Astrocyte (in vitro differentiated cells and primary cell): Measurements from ENCODE around the gene PLPPR3. TPM values are rescaled to one million over a fixed set of nuclear protein-coding genes. Genes with fewer than 3 reads are reported as not detected.
A peak's percentile ranks its signal among the peaks of the same experiment; 100 is the strongest.

Experiments
- DNase-seq: peaks from one replicate; pipeline ENCODE4 v3.0.0-alpha.2; 2010; ENCODE audit warnings: low read depth
- FAIRE-seq: peaks from 2 replicates; lab custom pipeline; 2011; peaks lifted over from hg19 to GRCh38; lab: Jason Lieb, UNC
- H2AFZ ChIP-seq: 2 replicates; pipeline ENCODE4 v1.6.0; 2012; ENCODE audit warnings: low read depth, low read length, inconsistent platforms
- H3K27ac ChIP-seq: 2 replicates; pipeline ENCODE4 v1.5.1; 2011; ENCODE audit warnings: low read depth, low read length, inconsistent platforms
- H3K27me3 ChIP-seq: 2 replicates; pipeline ENCODE4 v1.6.0; 2011; ENCODE audit warnings: low read length, inconsistent platforms; ENCODE audit not compliant: insufficient read depth
- H3K36me3 ChIP-seq: 2 replicates; pipeline ENCODE4 v1.5.1; 2011; ENCODE audit warnings: low read length, inconsistent platforms; ENCODE audit not compliant: insufficient read depth
- H3K4me1 ChIP-seq: 2 replicates; pipeline ENCODE4 v1.5.1; 2011; ENCODE audit warnings: low read length, inconsistent platforms; ENCODE audit not compliant: insufficient read depth
- H3K4me2 ChIP-seq: 2 replicates; pipeline ENCODE4 v1.6.0; 2012; ENCODE audit warnings: low read length, inconsistent platforms
- H3K4me3 ChIP-seq: 2 replicates; pipeline ENCODE4 v1.5.1; 2011; ENCODE audit warnings: low read depth, mild to moderate bottlenecking, low read length, inconsistent platforms; ENCODE audit not compliant: insufficient read depth
- H3K79me2 ChIP-seq: 2 replicates; pipeline ENCODE4 v1.6.0; 2012; ENCODE audit warnings: mild to moderate bottlenecking, low read length, inconsistent platforms; ENCODE audit not compliant: insufficient read depth
- H3K9ac ChIP-seq: 2 replicates; pipeline ENCODE4 v1.6.0; 2012; ENCODE audit warnings: mild to moderate bottlenecking, low read length, inconsistent platforms
- H3K9me3 ChIP-seq: 2 replicates; pipeline ENCODE4 v1.5.1; 2012; ENCODE audit warnings: low read depth, mild to moderate bottlenecking, low read length, inconsistent platforms; ENCODE audit not compliant: insufficient read depth
- H4K20me1 ChIP-seq: 2 replicates; pipeline ENCODE4 v1.6.0; 2012; ENCODE audit warnings: low read length, inconsistent platforms; ENCODE audit not compliant: insufficient read depth
- H3K27ac Mint-ChIP-seq: one replicate; pipeline ENCODE4 v1.8.0; 2021; ENCODE audit warnings: mild to moderate bottlenecking, mixed read lengths; ENCODE audit not compliant: unreplicated experiment
- H3K27me3 Mint-ChIP-seq: one replicate; pipeline ENCODE4 v1.8.0; 2021; ENCODE audit warnings: low read depth, mixed read lengths; ENCODE audit not compliant: unreplicated experiment
- H3K36me3 Mint-ChIP-seq: one replicate; pipeline ENCODE4 v1.8.0; 2021; ENCODE audit warnings: low read depth, mixed read lengths; ENCODE audit not compliant: unreplicated experiment
- H3K4me1 Mint-ChIP-seq: one replicate; pipeline ENCODE4 v1.8.0; 2021; ENCODE audit warnings: low read depth, mixed read lengths; ENCODE audit not compliant: unreplicated experiment
- H3K4me3 Mint-ChIP-seq: one replicate; pipeline ENCODE4 v1.8.0; 2021; ENCODE audit warnings: mild to moderate bottlenecking, moderate library complexity, mixed read lengths; ENCODE audit not compliant: unreplicated experiment
- H3K9me3 Mint-ChIP-seq: one replicate; pipeline ENCODE4 v1.8.0; 2021; ENCODE audit warnings: mild to moderate bottlenecking, mixed read lengths; ENCODE audit not compliant: unreplicated experiment
- EZH2 ChIP-seq: IDR thresholded peaks from 2 replicates; pipeline ENCODE4 v1.6.1; 2012; ENCODE audit warnings: mild to moderate bottlenecking, low read length, inconsistent platforms; ENCODE audit not compliant: insufficient read depth
- microRNA-seq: library from miRNA; unstranded; fragments of <30 nt; microRNA quantifications from one replicate; pipeline ENCODE4 v1.2.0, GENCODE V29; 2020
- total RNA-seq: library from RNA; stranded (reverse); gene quantifications from 2 replicates; pipeline ENCODE4 v1.2.1, GENCODE V29; 2021
- TF ChIP-seq, protein P1 (sequence below): IDR thresholded peaks from 2 replicates; pipeline ENCODE4 v1.5.1; 2011; ENCODE audit warnings: low read depth, mild to moderate bottlenecking, inconsistent platforms, low read length, moderate library complexity; ENCODE audit not compliant: insufficient read depth

Gene PLPPR3
- total RNA-seq, 1 donor from 2014 or later = 36.5 TPM

DNA sequence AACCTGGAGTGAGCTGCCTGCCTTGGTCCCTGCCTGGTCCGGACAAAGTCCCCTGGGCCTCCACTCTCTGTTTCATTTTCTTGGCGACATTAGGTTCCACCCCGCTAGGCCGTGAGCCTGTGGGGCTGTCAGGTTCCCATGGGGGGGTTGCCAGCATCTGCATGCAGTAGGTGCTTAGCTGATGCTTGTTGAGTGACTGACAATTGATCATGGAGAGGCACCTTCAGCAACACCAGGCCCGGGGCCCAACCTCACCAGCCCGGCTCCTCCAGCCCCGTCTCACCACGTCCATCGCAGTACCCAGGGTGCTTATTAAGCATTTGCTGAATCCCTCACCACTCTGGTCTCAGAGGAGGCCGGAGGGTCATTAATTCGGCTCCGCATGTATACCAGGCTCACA, 57.5 kb downstream of the PLPPR3 start:
- Mint-ChIP-seq H3K27ac (no peak overlapping the region), H3K4me1 (peaks cover 5% of the 10 kb centered on the region), H3K27me3 (peaks cover 6% of the 10 kb centered on the region), H3K4me3 (no peak overlapping the region), H3K9me3 (peaks cover 5% of the 10 kb centered on the region), H3K36me3 (no peaks in the 10 kb centered on the region)
- H4K20me1 ChIP-seq = no peaks in the 10 kb centered on the region
- no peaks in the 10 kb centered on the region for H3K27me3 ChIP-seq
- H3K9me3 ChIP-seq = no peaks in the 10 kb centered on the region
- no peak overlapping the region for H3K4me3 ChIP-seq
- DNase-seq (no peak), FAIRE-seq (no peak)
- H3K27ac ChIP-seq = no peak overlapping the region
- H3K36me3 ChIP-seq = no peaks in the 10 kb centered on the region
- H3K79me2 ChIP-seq = no peaks in the 10 kb centered on the region
- peaks cover 5% of the 10 kb centered on the region for H3K4me1 ChIP-seq
- no peak overlapping the region for H3K9ac ChIP-seq
- H2AFZ ChIP-seq = no peak overlapping the region
- no peak for TF ChIP-seq EZH2
- TF ChIP-seq, protein P1, sequence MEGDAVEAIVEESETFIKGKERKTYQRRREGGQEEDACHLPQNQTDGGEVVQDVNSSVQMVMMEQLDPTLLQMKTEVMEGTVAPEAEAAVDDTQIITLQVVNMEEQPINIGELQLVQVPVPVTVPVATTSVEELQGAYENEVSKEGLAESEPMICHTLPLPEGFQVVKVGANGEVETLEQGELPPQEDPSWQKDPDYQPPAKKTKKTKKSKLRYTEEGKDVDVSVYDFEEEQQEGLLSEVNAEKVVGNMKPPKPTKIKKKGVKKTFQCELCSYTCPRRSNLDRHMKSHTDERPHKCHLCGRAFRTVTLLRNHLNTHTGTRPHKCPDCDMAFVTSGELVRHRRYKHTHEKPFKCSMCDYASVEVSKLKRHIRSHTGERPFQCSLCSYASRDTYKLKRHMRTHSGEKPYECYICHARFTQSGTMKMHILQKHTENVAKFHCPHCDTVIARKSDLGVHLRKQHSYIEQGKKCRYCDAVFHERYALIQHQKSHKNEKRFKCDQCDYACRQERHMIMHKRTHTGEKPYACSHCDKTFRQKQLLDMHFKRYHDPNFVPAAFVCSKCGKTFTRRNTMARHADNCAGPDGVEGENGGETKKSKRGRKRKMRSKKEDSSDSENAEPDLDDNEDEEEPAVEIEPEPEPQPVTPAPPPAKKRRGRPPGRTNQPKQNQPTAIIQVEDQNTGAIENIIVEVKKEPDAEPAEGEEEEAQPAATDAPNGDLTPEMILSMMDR = no peak
- H3K4me2 ChIP-seq = no peak overlapping the region

DNA sequence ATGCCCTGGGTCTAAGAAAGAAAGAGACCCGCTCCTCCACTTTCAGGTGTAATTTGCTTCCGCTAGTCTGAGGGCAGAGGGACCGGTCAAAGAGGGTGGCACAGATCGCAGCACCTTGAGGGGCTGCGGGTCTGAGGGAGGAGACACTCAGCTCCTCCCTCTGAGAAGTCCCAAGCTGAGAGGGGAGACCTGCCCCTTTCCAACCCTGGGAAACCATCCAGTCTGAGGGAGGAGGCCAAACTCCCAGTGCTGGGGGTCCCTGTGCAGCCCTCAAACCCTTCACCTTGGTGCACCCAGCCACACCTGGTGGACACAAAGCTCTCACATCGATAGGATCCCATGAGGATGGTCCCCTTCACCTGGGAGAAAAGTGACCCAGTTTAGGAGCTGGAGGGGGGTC, 57.9 kb downstream of the PLPPR3 start:
- DNase-seq (no peak), FAIRE-seq (no peak)
- TF ChIP-seq, protein P1 = no peak
- TF ChIP-seq EZH2 = no peak
- peaks cover 5% of the 10 kb centered on the region for H3K4me1 ChIP-seq
- no peaks in the 10 kb centered on the region for H3K36me3 ChIP-seq
- no peak overlapping the region for H3K4me3 ChIP-seq
- no peaks in the 10 kb centered on the region for H3K36me3 Mint-ChIP-seq
- H3K27me3 Mint-ChIP-seq = peaks cover 6% of the 10 kb centered on the region
- H3K27me3 ChIP-seq = no peaks in the 10 kb centered on the region
- H3K79me2 ChIP-seq = no peaks in the 10 kb centered on the region
- H3K9ac ChIP-seq = no peak overlapping the region
- H3K27ac Mint-ChIP-seq = no peak overlapping the region
- peaks cover 5% of the 10 kb centered on the region for H3K4me1 Mint-ChIP-seq
- H3K9me3 Mint-ChIP-seq = peaks cover 5% of the 10 kb centered on the region
- no peak overlapping the region for H3K27ac ChIP-seq
- H3K9me3 ChIP-seq = no peaks in the 10 kb centered on the region
- no peak overlapping the region for H3K4me2 ChIP-seq
- H4K20me1 ChIP-seq = no peaks in the 10 kb centered on the region
- H3K4me3 Mint-ChIP-seq = no peak overlapping the region
- no peak overlapping the region for H2AFZ ChIP-seq

DNA sequence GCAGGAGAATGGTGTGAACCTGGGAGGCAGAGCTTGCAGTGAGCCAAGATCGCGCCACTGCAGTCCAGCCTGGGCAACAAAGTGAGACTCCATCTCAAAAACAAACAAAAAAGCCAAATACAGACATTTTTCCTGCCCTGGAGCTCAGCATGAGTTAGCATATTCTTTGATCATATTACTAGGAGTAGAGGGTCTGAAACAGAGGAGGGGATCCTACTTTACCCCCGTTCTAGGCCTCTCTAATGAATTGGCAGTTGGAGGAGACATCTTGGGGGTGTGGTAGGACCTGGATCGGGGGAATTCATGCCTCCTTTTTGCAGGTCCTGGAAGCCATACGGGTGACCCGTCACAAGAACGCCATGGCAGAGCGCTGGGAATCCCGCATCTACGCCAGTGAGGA, 58.6 kb downstream of the PLPPR3 start:
- FAIRE-seq (no peak), DNase-seq (no peak)
- Mint-ChIP-seq H3K4me1 (no peaks in the 10 kb centered on the region), H3K36me3 (peaks cover 2% of the 10 kb centered on the region), H3K27me3 (peaks cover 6% of the 10 kb centered on the region), H3K27ac (no peak overlapping the region), H3K4me3 (no peak overlapping the region), H3K9me3 (peaks cover 7% of the 10 kb centered on the region)
- Histone ChIP-seq H4K20me1 (no peaks in the 10 kb centered on the region), H3K4me3 (no peak overlapping the region), H3K27me3 (no peaks in the 10 kb centered on the region), H2AFZ (no peak overlapping the region), H3K36me3 (no peaks in the 10 kb centered on the region), H3K79me2 (no peaks in the 10 kb centered on the region), H3K9ac (no peak overlapping the region), H3K4me2 (no peak overlapping the region), H3K27ac (no peak overlapping the region), H3K4me1 (no peaks in the 10 kb centered on the region), H3K9me3 (peaks cover 5% of the 10 kb centered on the region)
- TF ChIP-seq, protein P1 = no peak
- no peak for TF ChIP-seq EZH2

Small RNA genes within 50 kb of the gene (microRNA-seq; reads per million reads assigned to microRNA genes)
- 89.0 reads per million, percentile 65 among the genes with 10 or more reads in this experiment for gene MIR3187
- 67.6 reads per million, percentile 63 among the genes with 10 or more reads in this experiment for gene MIR4745

Other genes with a start within 250 kb of the PLPPR3 start
- 807 and 871 TPM in 2 replicates for gene BSG, start 249.4 kb downstream of the PLPPR3 start, total RNA-seq
- gene HCN2, start 232.1 kb downstream of the PLPPR3 start, total RNA-seq = 4.8 and 5.5 TPM in 2 replicates
- gene POLRMT, start 188.4 kb downstream of the PLPPR3 start, total RNA-seq = 43.4 and 45.3 TPM in 2 replicates
- 0.25 TPM in 1 of 2 replicates, not detected in the other for gene FGF22, start 182.1 kb downstream of the PLPPR3 start, total RNA-seq
- 58.3 and 58.5 TPM in 2 replicates for gene RNF126, start 158.7 kb downstream of the PLPPR3 start, total RNA-seq
- gene FSTL3, start 145.6 kb downstream of the PLPPR3 start, total RNA-seq = 72.0 and 78.8 TPM in 2 replicates
- not detected in 2 replicates for gene PRSS57, start 126.5 kb downstream of the PLPPR3 start, total RNA-seq
- gene PALM, start 113.0 kb downstream of the PLPPR3 start, total RNA-seq = 60.0 and 67.3 TPM in 2 replicates
- 0.36 and 0.43 TPM in 2 replicates for gene MISP, start 70.8 kb downstream of the PLPPR3 start, total RNA-seq
- 366 and 386 TPM in 2 replicates for gene PTBP1, start 24.5 kb downstream of the PLPPR3 start, total RNA-seq
- 1.00 and 1.4 TPM in 2 replicates for gene AZU1, start 5.9 kb upstream of the PLPPR3 start, total RNA-seq
- not detected in 2 replicates for gene PRTN3, start 19.0 kb upstream of the PLPPR3 start, total RNA-seq
- gene ELANE, start 30.3 kb upstream of the PLPPR3 start, total RNA-seq = not detected in 2 replicates
- gene CFD, start 37.7 kb upstream of the PLPPR3 start, total RNA-seq = 0.59 and 0.65 TPM in 2 replicates
- gene MED16, start 71.2 kb upstream of the PLPPR3 start, total RNA-seq = 41.4 and 45.0 TPM in 2 replicates
- gene RNU6-9, start 71.5 kb upstream of the PLPPR3 start, total RNA-seq = not detected in 2 replicates
- 57.9 and 60.0 TPM in 2 replicates for gene R3HDM4, start 91.3 kb upstream of the PLPPR3 start, total RNA-seq
- not detected in 2 replicates for gene KISS1R, start 95.4 kb upstream of the PLPPR3 start, total RNA-seq
- gene ARID3A, start 104.1 kb upstream of the PLPPR3 start, total RNA-seq = 100 and 106 TPM in 2 replicates
- 60.0 and 68.9 TPM in 2 replicates for gene WDR18, start 162.4 kb upstream of the PLPPR3 start, total RNA-seq
- gene GRIN3B, start 178.5 kb upstream of the PLPPR3 start, total RNA-seq = 2.5 and 2.7 TPM in 2 replicates
- 155 and 173 TPM in 2 replicates for gene TMEM259, start 199.2 kb upstream of the PLPPR3 start, total RNA-seq
- gene RNU6-2, start 199.6 kb upstream of the PLPPR3 start, total RNA-seq = not detected in 2 replicates
- 781 and 819 TPM in 2 replicates for gene CNN2, start 204.7 kb upstream of the PLPPR3 start, total RNA-seq
- gene ABCA7, start 218.2 kb upstream of the PLPPR3 start, total RNA-seq = 14.3 and 18.4 TPM in 2 replicates
- gene ARHGAP45, start 245.2 kb upstream of the PLPPR3 start, total RNA-seq = 2.7 and 3.0 TPM in 2 replicates